GM10248 (cell line): ENCODE data around the gene PGRMC2.

Source experiments
- CTCF ChIA-PET: fragments of 300-600 bp; sonication (Branson Sonifier 250); formaldehyde crosslinking; extraction: SDS; loops from one replicate; lab custom pipeline; 2021; ENCODE audit warnings: antibody characterized with exemption; lab: Yijun Ruan, JAX
- POLR2A ChIA-PET: fragments of 350-650 bp; sonication (Branson Sonifier 250); formaldehyde crosslinking; extraction: SDS; loops from one replicate; lab custom pipeline; 2020; ENCODE audit warnings: antibody characterized with exemption; lab: Yijun Ruan, JAX
- DNase-seq: peaks from one replicate; pipeline ENCODE4 v3.0.0; 2012; ENCODE audit errors: extremely low spot score
- TF ChIP-seq, protein P1 (sequence below): IDR thresholded peaks from 2 replicates; pipeline ENCODE4 v1.5.1; 2012; ENCODE audit warnings: mild to moderate bottlenecking, low read depth; ENCODE audit errors: extremely low read depth, missing control alignments, control extremely low read depth

The PGRMC2 gene

DNA sequence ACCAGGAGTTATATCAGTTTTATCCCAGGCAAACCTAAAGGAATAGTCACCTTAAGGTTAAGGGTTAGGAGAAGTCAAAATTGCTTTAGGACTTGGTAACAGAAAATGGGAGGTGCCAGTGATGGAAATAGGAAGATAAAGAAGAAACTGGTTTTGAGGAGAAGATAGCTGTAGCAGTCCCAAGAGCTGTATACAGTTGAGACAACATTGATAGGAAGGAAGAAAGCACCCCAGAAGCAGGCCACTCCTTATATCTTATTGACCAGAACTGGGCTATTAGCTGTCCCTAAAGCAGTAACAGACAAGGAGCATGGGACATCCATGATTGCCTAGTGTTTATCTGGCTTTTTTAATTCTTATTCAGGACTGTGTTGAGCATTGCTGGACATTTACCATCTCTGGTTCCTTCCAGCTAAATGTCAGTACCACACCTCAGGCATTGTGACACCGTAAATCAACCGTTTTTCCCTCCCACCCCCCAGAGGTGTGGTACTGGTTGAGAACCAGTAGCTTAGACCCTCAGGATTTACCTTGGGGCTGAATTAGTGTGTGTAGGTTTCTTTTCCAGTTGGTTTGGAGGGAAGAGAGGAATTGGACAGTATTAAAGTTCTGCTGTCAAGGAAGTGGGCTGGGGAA is 2.0 kb upstream of the PGRMC2 start:
- ChIA-PET POLR2A (no interaction called here), CTCF (interaction anchor here (1.5 to 2.3 kb wide), 3 partner anchors 8 to 15 kb away, joined by 7 to 8 read pairs (median 7); no protein-coding TSS in a partner anchor)
- TF ChIP-seq, protein P1, sequence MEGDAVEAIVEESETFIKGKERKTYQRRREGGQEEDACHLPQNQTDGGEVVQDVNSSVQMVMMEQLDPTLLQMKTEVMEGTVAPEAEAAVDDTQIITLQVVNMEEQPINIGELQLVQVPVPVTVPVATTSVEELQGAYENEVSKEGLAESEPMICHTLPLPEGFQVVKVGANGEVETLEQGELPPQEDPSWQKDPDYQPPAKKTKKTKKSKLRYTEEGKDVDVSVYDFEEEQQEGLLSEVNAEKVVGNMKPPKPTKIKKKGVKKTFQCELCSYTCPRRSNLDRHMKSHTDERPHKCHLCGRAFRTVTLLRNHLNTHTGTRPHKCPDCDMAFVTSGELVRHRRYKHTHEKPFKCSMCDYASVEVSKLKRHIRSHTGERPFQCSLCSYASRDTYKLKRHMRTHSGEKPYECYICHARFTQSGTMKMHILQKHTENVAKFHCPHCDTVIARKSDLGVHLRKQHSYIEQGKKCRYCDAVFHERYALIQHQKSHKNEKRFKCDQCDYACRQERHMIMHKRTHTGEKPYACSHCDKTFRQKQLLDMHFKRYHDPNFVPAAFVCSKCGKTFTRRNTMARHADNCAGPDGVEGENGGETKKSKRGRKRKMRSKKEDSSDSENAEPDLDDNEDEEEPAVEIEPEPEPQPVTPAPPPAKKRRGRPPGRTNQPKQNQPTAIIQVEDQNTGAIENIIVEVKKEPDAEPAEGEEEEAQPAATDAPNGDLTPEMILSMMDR = no peak
- no peak for DNase-seq

DNA sequence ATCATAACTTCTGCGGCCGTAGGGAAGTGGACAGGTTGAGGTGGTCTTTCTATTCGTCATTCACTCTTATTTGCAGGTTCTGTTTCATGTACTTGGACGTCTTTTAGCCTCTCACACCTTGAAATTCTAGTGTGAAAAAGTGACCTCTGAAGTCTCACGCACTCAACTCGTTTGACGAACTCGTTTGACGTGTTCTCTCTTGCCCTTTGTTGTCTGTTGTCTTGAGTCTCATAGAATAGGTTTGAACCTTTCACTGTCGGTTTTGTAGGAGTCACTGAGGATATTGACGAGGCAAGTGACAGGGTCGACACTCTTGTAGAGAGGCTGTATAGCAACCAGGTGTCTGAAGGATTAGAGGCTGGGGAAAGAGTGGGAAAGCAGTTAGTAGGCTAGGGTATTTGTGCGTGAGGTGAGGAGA is 1.1 kb upstream of the PGRMC2 start:
- CTCF ChIA-PET = interaction anchor here (0.9 to 2.3 kb wide), 5 partner anchors 9 to 291 kb away, joined by 3 to 8 read pairs (median 7); no protein-coding TSS in a partner anchor
- DNase-seq = no peak
- POLR2A ChIA-PET = interaction anchor here (0.6 kb wide), 1 partner anchor 315 kb away, joined by 4 read pairs; no protein-coding TSS in a partner anchor
- TF ChIP-seq, protein P1 = no peak

DNA sequence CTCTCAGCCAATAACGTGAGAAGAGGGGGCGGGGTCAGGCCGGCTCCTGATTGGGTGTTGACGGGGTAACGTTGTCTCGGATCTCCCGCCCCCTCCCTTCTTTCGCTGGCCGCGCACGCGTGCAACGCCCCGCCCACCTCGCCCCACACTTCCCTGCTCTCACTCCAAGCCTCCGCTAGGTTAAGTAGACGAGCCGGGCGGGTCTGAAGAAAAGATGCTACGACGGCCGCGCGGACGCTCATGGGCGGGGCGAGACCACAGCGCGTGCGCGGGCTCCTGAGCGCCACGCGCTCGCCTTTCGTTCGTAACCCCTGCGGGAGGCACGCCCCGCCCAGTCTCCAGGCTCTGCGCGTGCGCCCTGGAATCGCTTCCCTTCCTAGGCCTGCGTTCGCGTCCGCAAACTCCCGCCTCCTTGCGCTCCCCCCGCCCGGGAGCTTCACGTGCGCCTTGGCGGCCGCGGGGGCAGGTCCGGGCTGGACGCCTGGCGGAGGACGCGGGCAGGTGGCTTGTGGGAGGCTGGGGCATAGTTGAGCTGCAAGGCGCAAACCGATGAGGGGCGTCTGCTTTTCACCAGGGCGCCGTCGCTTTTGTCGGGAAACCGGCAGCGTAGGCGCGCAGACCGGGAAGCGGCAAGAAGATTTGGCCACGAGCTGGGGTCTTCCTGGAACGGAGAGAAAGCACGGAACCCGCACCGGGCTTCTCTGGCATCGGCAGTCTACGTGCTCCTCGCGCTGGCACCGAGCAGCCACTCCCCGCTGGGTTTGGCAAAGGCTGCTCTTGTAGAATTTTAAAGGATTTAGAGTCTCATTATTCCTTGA is 467 bp upstream of the PGRMC2 start:
- DNase-seq = peak; percentile 98
- POLR2A ChIA-PET = interaction anchor here (0.5 to 0.6 kb wide), 2 partner anchors 314 to 1747 kb away, joined by 4 read pairs; no protein-coding TSS in a partner anchor
- CTCF ChIA-PET = interaction anchor here (0.9 to 3.2 kb wide), 4 partner anchors 13 to 290 kb away, joined by 3 to 8 read pairs (median 6); no protein-coding TSS in a partner anchor
- TF ChIP-seq, protein P1 = no peak

DNA sequence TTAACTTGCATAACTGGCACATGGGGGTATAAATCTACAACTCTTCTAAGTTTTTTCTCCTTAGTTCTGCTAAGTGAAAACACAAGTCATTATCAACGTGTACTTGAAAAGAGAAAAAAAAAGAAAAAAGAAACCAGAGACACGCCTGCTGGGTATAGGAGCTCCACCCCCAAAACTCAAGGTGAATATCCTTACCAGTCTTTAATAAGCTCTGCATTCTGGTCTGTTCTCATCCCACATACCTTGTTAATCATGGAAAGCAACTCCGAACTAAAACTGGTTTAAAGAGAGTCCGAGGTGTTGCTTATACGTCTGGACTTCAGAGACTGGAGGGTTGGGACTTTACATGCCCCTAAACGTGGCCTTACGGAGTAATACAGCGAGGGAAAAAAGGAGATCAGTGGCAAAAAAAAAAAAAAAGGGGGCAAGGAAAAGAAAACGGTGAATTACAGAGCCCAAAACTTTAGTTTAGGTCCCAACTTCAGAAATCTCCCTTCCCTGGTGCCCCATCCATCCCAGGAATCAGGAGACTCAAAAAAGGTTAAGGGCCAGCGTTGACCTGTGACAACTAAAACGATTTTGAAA is 1.0 kb downstream of the PGRMC2 start:
- CTCF ChIA-PET = interaction anchor here (2.2 to 3.2 kb wide), 2 partner anchors 10 to 19 kb away, joined by 8 to 13 read pairs; no protein-coding TSS in a partner anchor
- TF ChIP-seq, protein P1 = no peak
- DNase-seq = peak; percentile 55
- POLR2A ChIA-PET = no interaction called here

DNA sequence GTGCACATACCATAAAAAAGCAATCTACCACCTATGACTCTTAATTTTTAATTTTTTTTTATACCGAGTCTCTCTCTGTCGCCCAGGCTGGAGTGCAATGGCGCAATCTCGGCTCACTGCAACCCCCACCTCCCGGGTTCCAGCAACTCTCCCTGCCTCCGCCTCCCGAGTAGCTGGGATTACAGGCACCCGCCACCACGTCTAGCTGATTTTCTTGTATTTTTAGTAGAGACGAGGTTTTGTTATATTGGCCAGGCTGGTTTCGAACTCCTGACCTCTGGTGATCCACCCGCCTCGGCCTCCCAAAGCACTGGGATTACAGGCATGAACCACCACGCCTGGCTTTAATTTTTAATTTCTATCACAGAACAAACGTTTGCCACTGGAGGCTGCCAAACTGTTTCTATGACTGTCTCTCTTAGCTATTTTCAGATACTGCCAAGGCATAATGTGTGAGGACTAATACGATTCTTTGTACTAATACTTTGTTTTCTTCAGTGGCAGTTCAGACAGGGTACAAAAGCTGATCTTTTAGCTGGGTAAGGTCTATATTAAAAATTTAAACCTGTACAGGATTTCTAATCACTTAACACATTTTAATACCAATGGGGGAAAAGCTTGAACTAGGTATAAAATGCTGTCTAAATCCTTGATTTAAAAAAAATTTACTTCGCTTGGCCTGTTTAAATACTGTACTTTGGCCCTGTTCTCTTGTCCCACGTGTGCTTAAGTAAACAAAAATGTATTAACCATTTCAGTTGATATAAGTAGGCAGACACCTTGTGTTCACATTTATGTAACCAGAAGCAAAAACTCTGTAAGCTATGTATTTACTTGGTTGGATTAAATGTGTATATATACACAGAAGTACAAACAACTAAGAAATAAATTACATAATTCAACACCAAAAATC is 2.3 kb downstream of the PGRMC2 start:
- ChIA-PET POLR2A (no interaction called here), CTCF (interaction anchor here (1.2 to 3.2 kb wide), 3 partner anchors 9 to 93 kb away, joined by 3 to 13 read pairs (median 8); no protein-coding TSS in a partner anchor)
- TF ChIP-seq, protein P1 = no peak
- no peak for DNase-seq
